ENCODE results near the gene MLLT10.

The MLLT10 gene

DNA sequence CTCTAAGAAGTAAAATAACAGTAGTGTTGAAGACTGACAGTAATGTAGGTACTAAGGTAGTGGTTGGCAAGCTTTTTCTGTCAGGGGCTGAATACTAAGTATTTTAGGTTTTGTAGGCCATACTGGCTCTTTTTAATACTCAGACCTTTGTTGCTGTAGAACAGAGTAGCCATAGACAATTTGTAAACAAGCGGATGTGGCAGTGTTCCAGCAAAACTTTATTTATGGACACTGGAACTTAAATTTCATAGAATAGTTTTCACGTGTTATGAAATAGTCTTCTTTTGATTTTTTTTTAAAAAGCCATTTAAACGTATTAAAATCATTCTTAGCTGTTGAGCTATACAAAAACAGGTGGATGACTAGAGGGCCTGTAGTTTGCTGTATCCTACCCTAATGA is 121.2 kb downstream of the MLLT10 start:
- no peak for DNase-seq

DNA sequence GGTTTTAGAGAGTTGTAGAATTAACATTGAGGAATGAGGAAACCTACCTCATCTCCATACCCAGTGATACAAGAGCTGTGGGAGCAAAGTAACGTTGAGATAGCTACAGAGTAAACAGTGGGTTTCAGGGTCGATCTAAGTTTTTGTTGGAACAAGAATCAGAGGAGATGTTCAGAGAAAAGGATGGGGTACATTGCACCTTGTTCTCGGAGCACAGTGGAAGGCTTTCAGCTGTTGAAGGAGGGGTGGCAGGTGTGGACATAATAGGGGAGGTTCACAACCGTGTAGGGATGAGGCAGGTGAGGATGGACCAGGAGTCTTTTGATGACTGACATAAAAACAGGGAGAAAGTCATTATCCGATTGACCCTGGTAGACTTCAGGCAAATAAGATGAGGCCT is 121.7 kb downstream of the MLLT10 start:
- no peak for DNase-seq

- no peak for DNase-seq
These were observed 127.1 kb downstream of the MLLT10 start for GRCh38 chr10:21661087-21661486.

- no peak for DNase-seq
These were observed 127.9 kb downstream of the MLLT10 start for GRCh38 chr10:21661935-21662334.

DNA sequence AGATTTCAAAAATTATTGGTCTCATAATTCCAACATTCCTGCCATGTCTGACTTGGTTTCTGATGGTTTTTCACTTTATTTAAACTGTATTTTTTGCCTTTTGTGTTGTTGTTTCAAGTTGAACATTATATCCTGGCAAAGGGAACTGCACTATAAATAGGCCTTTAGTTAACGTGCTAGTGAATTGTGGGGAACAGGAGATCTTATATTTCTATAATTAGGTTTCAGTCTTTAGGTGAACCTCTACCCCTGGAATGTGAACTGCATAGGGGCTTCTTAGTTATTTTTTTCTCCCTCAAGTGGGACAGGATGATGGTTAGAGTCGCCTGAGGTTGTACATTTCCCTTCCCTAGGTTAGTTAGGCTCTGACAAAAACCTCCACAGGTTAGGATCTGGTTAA is 128.6 kb downstream of the MLLT10 start:
- DNase-seq = no peak

- DNase-seq = no peak
These were observed 134.8 kb downstream of the MLLT10 start for GRCh38 chr10:21668831-21669230.

DNA sequence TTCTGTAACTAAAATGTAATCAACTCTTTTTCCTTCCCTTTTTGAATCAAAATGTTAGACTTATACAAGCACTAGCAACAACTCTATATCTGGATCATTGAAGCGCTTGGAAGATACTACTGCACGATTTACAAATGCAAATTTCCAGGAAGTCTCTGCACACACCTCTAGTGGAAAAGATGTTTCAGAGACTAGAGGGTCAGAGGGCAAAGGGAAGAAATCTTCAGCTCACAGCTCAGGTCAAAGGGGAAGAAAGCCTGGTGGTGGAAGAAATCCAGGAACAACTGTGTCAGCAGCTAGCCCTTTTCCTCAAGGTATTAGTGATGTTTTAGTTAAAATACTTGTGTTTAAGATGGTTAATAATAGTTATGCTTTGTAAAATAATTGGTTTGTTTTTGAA is 136.4 kb downstream of the MLLT10 start:
- DNase-seq = no peak

- DNase-seq = no peak
These were observed 139.6 kb downstream of the MLLT10 start for GRCh38 chr10:21673668-21674067.

DNA sequence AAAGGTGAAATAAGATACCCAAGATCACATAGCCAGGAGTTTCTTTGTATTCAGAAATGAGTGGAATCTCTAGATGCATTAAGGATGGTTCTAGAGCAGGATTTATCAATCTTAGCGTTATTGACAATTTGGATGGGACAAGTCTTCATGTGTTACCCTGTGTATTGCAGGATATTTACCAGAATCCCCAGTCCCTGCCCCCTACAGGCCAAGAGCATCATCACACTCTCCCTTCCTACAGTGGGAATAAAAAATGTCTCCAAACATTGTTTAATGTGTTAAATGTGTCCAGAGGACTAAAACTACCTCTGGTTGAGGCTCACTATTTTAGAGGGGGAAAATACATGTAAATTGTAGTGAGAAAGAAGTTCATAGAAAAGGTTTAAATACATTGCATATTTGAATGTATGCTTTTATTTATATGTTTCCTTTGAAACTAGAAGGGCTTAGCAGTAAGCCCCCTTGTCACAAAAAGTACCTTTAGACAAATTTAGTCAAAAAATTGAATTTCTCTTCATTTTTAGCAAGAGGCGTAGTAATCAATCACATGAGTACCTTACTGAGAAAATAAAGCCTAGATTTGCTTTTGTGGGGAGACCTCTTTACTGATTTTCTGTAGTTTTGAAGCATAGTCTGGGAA is 141.2 kb downstream of the MLLT10 start:
- DNase-seq = no peak

DNA sequence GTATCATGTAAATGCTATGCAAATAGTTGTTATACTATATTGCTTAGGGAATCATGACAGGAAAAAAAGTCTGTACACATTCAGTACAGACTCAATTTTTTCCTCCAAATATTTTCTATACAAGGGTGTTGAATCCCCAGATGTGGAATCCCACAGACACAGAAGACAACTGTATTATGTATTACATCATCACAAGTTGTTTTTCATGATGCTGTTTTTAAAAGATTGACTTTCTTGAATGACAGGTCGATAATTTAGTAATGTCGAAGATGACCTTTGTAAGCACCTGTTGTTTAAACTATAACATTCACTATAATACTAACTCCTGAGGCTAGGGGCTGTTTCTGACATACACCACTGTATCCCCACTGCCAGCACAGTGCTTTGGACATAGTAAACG is 143.5 kb downstream of the MLLT10 start:
- no peak for DNase-seq

DNA sequence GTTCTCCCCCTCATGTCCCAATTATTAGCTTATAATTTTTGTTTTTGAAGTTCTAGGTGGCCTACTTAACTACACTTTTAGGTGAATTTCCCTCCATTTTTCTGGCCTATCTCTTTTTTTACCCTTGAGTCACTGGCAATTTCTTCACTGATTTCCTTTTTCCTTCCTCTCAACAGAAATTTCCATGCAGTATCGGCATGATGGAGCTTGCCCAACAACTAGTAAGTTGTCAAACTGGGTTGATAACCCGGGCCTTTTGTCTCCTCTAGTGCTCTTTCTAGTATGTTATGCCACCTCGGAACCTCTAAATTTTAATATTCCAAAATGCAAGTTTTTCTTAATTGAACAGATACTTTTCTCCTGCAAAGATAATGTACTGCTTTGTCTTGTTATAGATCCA is 147.1 kb downstream of the MLLT10 start:
- DNase-seq = no peak

DNA sequence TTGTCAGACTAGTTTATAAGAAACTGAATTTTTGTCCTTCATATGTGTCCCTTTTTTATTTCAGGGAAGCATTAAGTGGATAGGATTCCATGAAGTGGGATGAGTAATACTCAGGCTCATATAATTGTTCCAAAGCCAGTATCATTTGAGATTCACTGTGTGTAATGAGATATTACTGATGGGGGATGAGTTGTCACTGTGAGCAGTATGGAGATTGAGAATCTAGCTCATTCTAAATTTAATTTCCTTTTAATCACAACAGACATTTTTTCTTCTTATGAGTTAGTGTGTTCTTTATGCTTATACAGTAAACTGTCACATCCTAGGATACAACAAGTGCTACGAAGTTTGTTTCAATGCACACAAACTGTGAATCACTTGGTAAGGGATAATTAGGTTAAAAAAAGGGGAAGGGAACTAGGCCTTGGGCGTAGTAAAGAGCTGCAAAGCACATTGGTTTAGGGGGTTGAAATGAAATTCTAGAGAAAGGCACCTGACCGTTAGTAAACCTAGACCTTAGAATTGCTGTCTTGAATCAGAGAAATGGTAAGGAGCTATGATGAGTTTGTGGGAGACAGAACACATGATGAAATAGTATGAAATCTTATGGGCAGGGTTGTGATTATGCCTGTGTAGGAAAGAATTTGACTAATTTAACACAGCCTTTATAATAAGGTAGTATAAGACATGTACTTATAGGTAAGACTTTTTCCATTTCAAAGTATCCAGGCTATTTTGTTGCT is 153.4 kb downstream of the MLLT10 start:
- DNase-seq = no peak

DNA sequence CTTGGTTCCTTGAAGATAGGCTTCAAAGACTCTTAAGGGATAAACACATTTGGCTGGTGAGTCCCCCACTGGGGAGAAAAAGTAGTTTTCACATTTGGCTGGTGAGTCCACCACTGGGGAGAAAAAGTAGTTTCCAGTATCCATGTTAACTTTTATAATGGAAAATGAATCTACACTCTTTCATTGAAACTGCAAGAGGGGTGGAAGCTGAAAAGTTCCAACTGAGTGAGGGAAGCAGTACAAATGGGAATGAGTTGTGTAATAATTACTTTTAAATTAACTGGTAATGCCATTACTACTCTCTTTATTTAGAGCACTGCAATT is 153.9 kb downstream of the MLLT10 start:
- DNase-seq = no peak

GRCh38 chr10:21688870-21689269 is 154.8 kb downstream of the MLLT10 start:
- no peak for DNase-seq

DNA sequence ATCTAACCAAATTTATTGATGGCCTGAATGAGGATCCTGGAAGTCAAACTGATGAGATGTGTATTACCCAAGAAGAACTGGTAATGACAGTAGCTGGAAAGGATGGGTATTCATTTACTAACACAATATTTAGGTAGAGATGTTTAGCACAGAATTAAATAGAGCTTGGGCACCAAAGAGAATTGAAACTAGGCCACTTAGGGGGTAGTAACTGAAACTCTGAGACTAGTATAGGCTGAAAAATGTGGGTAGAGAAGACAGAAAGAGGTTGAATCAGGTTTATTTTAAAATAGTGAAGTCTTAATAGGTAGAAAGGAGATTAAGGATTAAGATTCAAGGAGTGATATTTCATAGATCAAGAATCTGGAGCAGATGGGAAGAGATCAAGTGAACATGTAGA is 155.8 kb downstream of the MLLT10 start:
- no peak for DNase-seq

GRCh38 chr10:21692916-21693315 is 158.9 kb downstream of the MLLT10 start:
- DNase-seq = no peak

DNA sequence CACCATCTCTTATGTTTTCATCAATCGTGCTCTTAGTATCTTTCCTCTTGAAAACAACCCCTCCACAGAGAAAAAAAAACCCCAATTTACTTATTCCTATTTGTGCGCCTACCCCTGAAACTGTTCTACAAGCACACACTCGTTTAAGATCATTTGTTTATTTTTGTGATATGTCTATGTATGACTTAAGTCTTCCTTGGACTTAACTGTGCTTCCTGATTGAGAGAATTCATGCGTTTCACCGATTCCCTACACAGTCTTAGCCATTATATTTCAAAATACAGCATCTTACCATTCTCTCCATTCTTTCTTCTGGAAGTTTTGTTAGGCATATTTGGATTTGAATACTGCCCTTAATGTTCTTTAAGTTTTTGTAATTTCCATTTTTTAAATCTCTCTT is 159.4 kb downstream of the MLLT10 start:
- DNase-seq = no peak

- no peak for DNase-seq
These were observed 160.6 kb downstream of the MLLT10 start for GRCh38 chr10:21694631-21695030.

DNA sequence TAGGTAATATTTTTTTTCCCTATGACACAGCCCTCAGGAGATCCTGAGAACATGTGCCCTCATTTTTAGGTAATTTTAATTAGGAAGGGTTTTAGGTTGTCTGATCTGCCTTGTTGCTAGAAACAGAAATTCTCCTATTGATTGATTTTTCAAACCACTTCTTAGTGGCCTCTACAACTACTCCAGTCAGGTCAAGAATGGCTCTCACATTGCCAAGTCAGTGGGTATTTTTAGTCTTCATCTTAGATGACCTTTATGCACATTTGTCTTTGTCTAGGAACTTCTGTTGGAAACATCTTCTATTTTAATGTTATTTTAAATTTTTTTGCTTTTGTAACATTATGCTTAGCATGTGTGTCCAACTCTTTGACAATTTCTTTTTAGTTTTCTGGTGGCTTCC is 162.3 kb downstream of the MLLT10 start:
- DNase-seq = no peak

DNA sequence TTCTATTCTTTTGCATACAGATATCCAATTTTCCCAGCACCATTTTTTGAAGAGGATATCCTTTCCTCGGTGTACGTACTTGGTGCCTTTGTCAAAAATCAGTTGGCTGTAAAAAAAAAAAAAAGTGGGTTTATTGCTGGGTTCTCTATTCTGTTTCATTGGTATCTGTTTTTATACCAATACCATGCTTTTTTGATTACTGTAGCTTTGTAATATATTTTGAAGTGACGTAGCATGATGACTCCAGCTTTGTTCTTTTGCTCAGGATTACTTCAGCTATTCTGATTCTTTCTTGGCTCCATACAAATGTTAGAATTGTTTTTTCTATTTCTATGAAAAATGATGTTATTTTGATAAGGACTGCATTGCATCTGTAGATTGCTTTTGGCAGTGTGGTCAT is 165.5 kb downstream of the MLLT10 start:
- no peak for DNase-seq

DNA sequence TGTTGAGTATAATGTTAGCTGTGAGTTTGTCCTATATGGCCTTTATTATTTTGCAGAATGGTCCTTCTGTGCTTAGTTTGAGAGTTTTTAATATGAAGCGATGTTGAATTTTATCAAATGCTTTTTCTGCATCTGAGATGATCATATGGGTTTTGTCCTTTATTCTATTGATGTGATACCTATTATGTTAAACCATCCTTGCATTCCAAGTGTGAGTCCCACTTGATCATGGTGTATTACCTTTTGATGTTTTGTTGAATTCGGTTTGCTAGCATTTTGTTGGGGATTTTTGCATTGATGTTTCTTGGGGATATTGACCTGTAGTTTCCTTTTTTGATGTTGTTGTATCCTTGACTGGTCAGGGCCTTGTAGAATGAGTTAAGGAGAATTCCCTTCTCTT is 166.4 kb downstream of the MLLT10 start:
- no peak for DNase-seq

- DNase-seq = no peak
These were observed 168.6 kb downstream of the MLLT10 start for GRCh38 chr10:21702633-21703111.

DNA sequence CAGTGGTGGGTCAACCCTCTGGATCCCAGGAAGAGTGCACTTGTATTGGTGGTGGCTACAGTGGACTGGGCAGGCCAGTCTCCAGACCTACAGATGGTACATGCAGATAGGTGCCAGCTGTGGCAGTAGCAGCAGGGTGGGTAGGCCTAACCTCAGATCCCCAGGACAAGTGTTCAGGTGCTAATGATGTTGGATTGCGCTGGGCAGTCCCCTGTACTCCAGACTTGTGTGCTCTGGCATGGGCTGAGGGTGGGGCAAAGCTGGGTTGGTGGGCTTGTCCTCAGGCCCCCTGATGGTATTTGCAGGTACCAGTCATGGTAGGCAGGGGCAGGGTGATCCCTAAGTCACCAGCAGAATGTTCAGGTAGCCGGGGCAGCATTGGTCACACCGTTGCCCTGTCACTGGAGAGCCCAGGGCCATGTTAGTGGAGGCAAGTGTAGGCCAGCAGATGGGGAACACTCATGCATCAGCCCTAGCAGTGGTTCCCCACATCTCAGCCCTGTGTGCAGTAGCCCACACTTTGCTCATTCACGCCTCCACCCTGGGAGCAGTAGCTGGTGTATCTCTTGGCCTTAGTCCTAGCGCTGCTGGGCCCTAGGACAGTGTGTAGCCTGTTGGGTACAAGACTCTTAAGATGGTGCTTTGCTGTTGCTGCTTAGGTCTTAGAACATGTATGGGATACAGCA is 171.3 kb downstream of the MLLT10 start:
- no peak for DNase-seq

DNA sequence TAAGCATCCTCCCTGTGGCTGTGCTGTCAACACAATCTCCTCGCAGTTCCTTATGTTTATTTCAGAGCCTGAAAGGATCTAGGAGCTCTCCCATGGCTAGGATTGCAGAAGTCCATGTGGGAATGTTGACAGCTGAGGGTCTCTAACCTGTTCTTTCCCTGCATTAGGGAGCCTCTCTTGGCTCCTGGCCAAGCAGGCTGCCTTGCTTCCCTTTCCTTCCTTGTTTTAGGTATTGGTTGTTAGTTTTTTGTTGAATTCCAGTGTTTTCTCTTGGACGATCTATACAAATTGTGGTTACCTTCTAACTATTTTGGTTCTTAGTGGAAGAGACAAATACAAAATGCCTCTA is 171.8 kb downstream of the MLLT10 start:
- DNase-seq = no peak

DNA sequence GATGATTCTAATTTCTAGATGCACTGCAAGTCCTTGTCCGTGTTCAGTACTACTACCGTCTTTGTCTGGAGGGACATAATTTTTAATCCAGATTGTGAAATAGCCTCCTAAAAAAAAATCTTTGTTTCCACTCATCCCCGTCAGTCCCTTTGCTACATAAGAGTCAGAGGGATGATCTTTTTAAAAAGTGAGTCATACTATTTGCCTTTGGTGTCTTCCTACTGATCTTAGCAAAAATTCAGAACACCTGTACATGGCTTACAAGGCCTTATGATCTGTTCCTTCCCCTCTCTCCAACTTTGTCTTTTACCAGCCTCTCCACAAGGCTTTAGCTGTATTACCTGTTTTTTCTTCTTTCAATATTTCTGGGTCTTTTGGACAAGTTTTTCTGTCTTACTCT is 173.5 kb downstream of the MLLT10 start:
- no peak for DNase-seq
